OCI-LY7 (cell line): ENCODE measurements around the gene PRDM12.

Experiments used
- EZH2phosphoT487 ChIP-seq: fragments of 200-600 bp; sonication (generic); IDR thresholded peaks from 2 replicates; pipeline ENCODE4 v1.6.1; 2018; ENCODE audit warnings: low read depth, borderline replicate concordance, mild to moderate bottlenecking, mixed run types, antibody characterized with exemption, low read length, moderate library complexity, mixed read lengths
- TF ChIP-seq, protein P1 (sequence below): fragments of 200-600 bp; sonication (generic); conservative IDR thresholded peaks from 2 replicates; pipeline ENCODE4 v1.5.1; 2014; ENCODE audit warnings: mild to moderate bottlenecking, antibody characterized with exemption, low read length, moderate library complexity, mixed read lengths

DNA sequence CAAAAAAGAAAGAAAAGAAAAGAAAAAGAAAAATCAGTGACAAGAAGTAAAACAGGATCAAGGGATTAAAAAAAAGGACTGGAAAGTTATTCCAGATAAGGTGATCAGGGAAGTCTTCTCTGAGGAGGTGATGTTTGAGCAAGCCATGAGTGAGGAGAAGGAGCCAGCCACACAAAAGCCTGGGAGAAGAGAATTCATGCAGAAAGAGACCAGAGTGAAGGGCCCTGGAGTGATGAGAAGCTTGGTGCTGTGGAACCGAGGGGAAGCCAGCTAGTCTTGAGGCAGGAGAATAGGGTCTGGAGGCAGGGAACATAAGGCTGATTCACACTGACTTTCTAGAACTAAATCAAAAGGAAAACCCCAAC lies 25.2 kb downstream of the PRDM12 start:
- TF ChIP-seq, protein P1, sequence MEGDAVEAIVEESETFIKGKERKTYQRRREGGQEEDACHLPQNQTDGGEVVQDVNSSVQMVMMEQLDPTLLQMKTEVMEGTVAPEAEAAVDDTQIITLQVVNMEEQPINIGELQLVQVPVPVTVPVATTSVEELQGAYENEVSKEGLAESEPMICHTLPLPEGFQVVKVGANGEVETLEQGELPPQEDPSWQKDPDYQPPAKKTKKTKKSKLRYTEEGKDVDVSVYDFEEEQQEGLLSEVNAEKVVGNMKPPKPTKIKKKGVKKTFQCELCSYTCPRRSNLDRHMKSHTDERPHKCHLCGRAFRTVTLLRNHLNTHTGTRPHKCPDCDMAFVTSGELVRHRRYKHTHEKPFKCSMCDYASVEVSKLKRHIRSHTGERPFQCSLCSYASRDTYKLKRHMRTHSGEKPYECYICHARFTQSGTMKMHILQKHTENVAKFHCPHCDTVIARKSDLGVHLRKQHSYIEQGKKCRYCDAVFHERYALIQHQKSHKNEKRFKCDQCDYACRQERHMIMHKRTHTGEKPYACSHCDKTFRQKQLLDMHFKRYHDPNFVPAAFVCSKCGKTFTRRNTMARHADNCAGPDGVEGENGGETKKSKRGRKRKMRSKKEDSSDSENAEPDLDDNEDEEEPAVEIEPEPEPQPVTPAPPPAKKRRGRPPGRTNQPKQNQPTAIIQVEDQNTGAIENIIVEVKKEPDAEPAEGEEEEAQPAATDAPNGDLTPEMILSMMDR = no peak
- no peak for TF ChIP-seq EZH2phosphoT487
